Kidney (tissue), 14 donors: Measurements from ENCODE around the gene OR10H5. TPM values are rescaled to one million over a fixed set of nuclear protein-coding genes. Genes with fewer than 3 reads are reported as not detected.
"Not testable (repeated sequence)": the region's sequence is repeated elsewhere in the genome, so short reads cannot be mapped to it uniquely, and the experiment has no call there.

Experiments used
- DNase-seq, 5 donors: peaks; one replicate each; pipeline ENCODE4 v3.0.0-alpha.2; 2013 to 2020
- FAIRE-seq: peaks from 2 replicates; lab custom pipeline; 2012; peaks lifted over from hg19 to GRCh38; lab: Jason Lieb, UNC
- H3K27ac ChIP-seq, 2 donors: one replicate each; pipeline ENCODE4 v1.7.0; 2013; ENCODE audit warnings: low read depth in 2 of 2, low read length in 2 of 2, inconsistent platforms in 1 of 2
- H3K27me3 ChIP-seq: one replicate; pipeline ENCODE4 v1.7.1; 2013; ENCODE audit warnings: low read length, inconsistent platforms; ENCODE audit not compliant: control insufficient read depth, insufficient read depth
- H3K36me3 ChIP-seq, 3 donors: one replicate each; pipeline versions ENCODE4 v1.7.0 to v1.7.1; 2013; ENCODE audit warnings: low read length in 3 of 3, control low read depth in 1 of 3, inconsistent platforms in 1 of 3; ENCODE audit not compliant: insufficient read depth in 3 of 3, control insufficient read depth in 2 of 3
- H3K4me1 ChIP-seq, 3 donors: one replicate each; pipeline versions ENCODE4 v1.7.0 to v1.7.1; 2013; ENCODE audit warnings: low read length in 3 of 3, inconsistent platforms in 1 of 3, low read depth in 1 of 3; ENCODE audit not compliant: control insufficient read depth in 2 of 3, insufficient read depth in 2 of 3
- H3K4me3 ChIP-seq, 3 donors: one replicate each; pipeline versions ENCODE4 v1.7.0 to v1.8.1; 2013; ENCODE audit warnings: low read length in 3 of 3, control low read depth in 1 of 3, inconsistent platforms in 1 of 3
- H3K9ac ChIP-seq, 3 donors: one replicate each; pipeline versions ENCODE4 v1.7.0 to v1.7.1; 2013; ENCODE audit warnings: low read length in 3 of 3, control low read depth in 1 of 3, inconsistent platforms in 1 of 3
- H3K9me3 ChIP-seq, 3 donors: one replicate each; pipeline versions ENCODE4 v1.7.0 to v1.7.1; 2013; ENCODE audit warnings: low read length in 3 of 3, control low read depth in 1 of 3, inconsistent platforms in 1 of 3; ENCODE audit not compliant: control insufficient read depth in 2 of 3, insufficient read depth in 1 of 3
- intact Hi-C: fragments of 100-400 bp; cut with DNase I; formaldehyde crosslinking; loops from one replicate; pipeline ENCODE4 v1.11.1; 2022
- polyA plus RNA-seq: library from polyadenylated mRNA; stranded (reverse); fragments of 350-450 nt; fragmentation: Illumina TruSeq; extraction: RNeasy Lipid Tissue Mini Kit (QIAGEN cat#74804); gene quantifications from one replicate; pipeline ENCODE4 v1.2.3, GENCODE V29; 2014; ENCODE audit warnings: low read depth, low replicate concordance; ENCODE audit not compliant: insufficient read depth
- total RNA-seq: library from RNA; stranded (reverse); fragmentation: NEBNext Ultra II Directional; extraction: Animal tissue kit (Norgen Biotek cat#: 25700); gene quantifications from one replicate; pipeline ENCODE4 v1.2.1, GENCODE V29; 2021
- TF ChIP-seq, protein P1 (sequence below): IDR thresholded peaks from 3 replicates; pipeline ENCODE4 v1.5.1; 2012; ENCODE audit warnings: mild to moderate bottlenecking, moderate library complexity, borderline replicate concordance; ENCODE audit not compliant: insufficient read depth; ENCODE audit errors: extremely low read depth
- donor health status: control.
- donor health status: control.
- donor health status: control.
- donor health status: control.
- donor health status: control.
- donor health status: DM: yes; HTN: yes; CAD: no.
- donor health status: Normal renal cell carcinoma (clear cell type).

The OR10H5 gene
- total and polyA plus RNA-seq, 2 donors from 2014 or later = not detected

- Histone ChIP-seq H3K36me3 (no peaks in the 10 kb centered on the region), H3K9ac (no peak overlapping the region), H3K27ac (no peak overlapping the region), H3K27me3 (no peaks in the 10 kb centered on the region), H3K4me3 (no peak overlapping the region), H3K4me1 (no peaks in the 10 kb centered on the region), H3K9me3 (no peaks in the 10 kb centered on the region)
- FAIRE-seq = no peak
- DNase-seq = no peak
- intact Hi-C loops = no loop called here
- TF ChIP-seq, protein P1, sequence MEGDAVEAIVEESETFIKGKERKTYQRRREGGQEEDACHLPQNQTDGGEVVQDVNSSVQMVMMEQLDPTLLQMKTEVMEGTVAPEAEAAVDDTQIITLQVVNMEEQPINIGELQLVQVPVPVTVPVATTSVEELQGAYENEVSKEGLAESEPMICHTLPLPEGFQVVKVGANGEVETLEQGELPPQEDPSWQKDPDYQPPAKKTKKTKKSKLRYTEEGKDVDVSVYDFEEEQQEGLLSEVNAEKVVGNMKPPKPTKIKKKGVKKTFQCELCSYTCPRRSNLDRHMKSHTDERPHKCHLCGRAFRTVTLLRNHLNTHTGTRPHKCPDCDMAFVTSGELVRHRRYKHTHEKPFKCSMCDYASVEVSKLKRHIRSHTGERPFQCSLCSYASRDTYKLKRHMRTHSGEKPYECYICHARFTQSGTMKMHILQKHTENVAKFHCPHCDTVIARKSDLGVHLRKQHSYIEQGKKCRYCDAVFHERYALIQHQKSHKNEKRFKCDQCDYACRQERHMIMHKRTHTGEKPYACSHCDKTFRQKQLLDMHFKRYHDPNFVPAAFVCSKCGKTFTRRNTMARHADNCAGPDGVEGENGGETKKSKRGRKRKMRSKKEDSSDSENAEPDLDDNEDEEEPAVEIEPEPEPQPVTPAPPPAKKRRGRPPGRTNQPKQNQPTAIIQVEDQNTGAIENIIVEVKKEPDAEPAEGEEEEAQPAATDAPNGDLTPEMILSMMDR = no peak
Observed at GRCh38 chr19:15829306-15829698, 41.8 kb downstream of the OR10H5 start.

DNA sequence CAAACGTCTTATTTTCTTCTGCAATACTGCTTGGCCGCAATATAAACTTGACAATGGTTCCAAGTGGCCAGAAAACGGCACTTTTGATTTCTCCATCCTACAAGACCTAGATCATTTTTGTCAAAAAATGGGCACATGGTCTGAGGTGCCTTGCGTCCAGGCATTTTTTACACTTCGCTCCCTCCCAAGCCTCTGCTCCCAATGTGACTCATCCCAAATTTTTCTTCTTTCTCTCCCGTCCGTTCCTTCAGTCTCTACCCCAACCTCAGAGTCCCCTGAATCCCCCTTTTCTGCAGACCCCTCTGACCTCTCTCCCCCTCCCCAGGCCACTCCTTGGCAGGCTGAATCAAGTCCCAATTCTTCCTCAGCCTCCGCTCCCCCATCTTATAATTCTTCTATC lies 42.3 kb downstream of the OR10H5 start:
- DNase-seq (no peak), FAIRE-seq (no peak)
- Histone ChIP-seq H3K27me3 (no peaks in the 10 kb centered on the region), H3K4me1 (no peaks in the 10 kb centered on the region), H3K27ac (no peak overlapping the region), H3K4me3 (no peak overlapping the region), H3K9ac (no peak overlapping the region), H3K9me3 (no peaks in the 10 kb centered on the region), H3K36me3 (no peaks in the 10 kb centered on the region)
- intact Hi-C loops = no loop called here
- TF ChIP-seq, protein P1 = no peak

- no peaks in the 10 kb centered on the region for H3K27me3 ChIP-seq
- TF ChIP-seq, protein P1 = no peak
- H3K27ac ChIP-seq = no peak overlapping the region
- H3K4me3 ChIP-seq = no peak overlapping the region
- no peak overlapping the region for H3K9ac ChIP-seq
- H3K36me3 ChIP-seq = no peaks in the 10 kb centered on the region
- intact Hi-C loops = no loop called here
- no peaks in the 10 kb centered on the region for H3K9me3 ChIP-seq
- H3K4me1 ChIP-seq = peaks cover 0 to 6% (median 0%) of the 10 kb centered on the region in 3 donors
- FAIRE-seq = no peak
- DNase-seq = no peak
Observed at GRCh38 chr19:15831626-15832025, 44.2 kb downstream of the OR10H5 start.

- H3K9me3 ChIP-seq, H3K4me1 ChIP-seq, FAIRE-seq, intact Hi-C loops, H3K9ac ChIP-seq, H3K27me3 ChIP-seq, DNase-seq, H3K36me3 ChIP-seq, H3K27ac ChIP-seq, H3K4me3 ChIP-seq: not testable (repeated sequence)
Observed at GRCh38 chr19:15834232-15834631, 46.8 kb downstream of the OR10H5 start.

GRCh38 chr19:15835565-15836329 lies 48.3 kb downstream of the OR10H5 start:
- DNase-seq = peak in 2 of 5 donors; percentile 3 to 6
- not testable (repeated sequence) for H3K9me3 ChIP-seq
- H3K9ac ChIP-seq = peak overlapping the region; percentile 65 to 95 (median 80)

More at GRCh38 chr19:15835565-15836329, 48.3 kb downstream of the OR10H5 start:
- intact Hi-C loops, H3K27me3 ChIP-seq, H3K36me3 ChIP-seq, H3K4me1 ChIP-seq, FAIRE-seq: not testable (repeated sequence)
- peak overlapping the region; percentile 62 to 86 (median 82) for H3K4me3 ChIP-seq
- peak overlapping the region; percentile 98 to 99 for H3K27ac ChIP-seq
